Sigmoid colon (tissue), 4 donors: ENCODE data around the gene HDAC3.

Experiments used
- CTCF ChIP-seq, 4 experiments: fragments of 450-650 bp in 3 of 4; fragments of 200-600 bp in 1 of 4; IDR thresholded peaks; one replicate each; pipeline ENCODE4 v1.5.1; 2016 to 2019; ENCODE audit warnings: antibody characterized with exemption in 4 of 4, mild to moderate bottlenecking in 3 of 4, moderate library complexity in 2 of 4
- EP300 ChIP-seq, 4 donors: sonication (generic); formaldehyde crosslinking; IDR thresholded peaks; one replicate each; pipeline ENCODE4 v1.6.1; 2017; ENCODE audit warnings: antibody characterized with exemption in 4 of 4
- POLR2A ChIP-seq, 2 donors: fragments of 450-650 bp; IDR thresholded peaks; one replicate each; pipeline ENCODE4 v1.6.1; 2016; ENCODE audit warnings: antibody characterized with exemption in 2 of 2, mild to moderate bottlenecking in 2 of 2, moderate library complexity in 2 of 2
- POLR2AphosphoS5 ChIP-seq, 4 donors: sonication (generic); formaldehyde crosslinking; IDR thresholded peaks; one replicate each; pipeline ENCODE4 v1.6.1; 2017; ENCODE audit warnings: antibody characterized with exemption in 4 of 4

- no peak for TF ChIP-seq CTCF (IDR thresholded peaks at IDR 0.05)
- no peak for TF ChIP-seq POLR2AphosphoS5 (IDR thresholded peaks at IDR 0.05)
- no peak for TF ChIP-seq POLR2A (IDR thresholded peaks at IDR 0.05)
- TF ChIP-seq EP300 (IDR thresholded peaks at IDR 0.05) = no peak
Observed at GRCh38 chr5:141680751-141681201, 44.1 kb upstream of the HDAC3 start.
